Measurements from ENCODE around the gene ABHD15. TPM values are rescaled to one million over a fixed set of nuclear protein-coding genes. Genes with fewer than 3 reads are reported as not detected.

Gene ABHD15
- 20.0 and 20.1 TPM in 2 replicates for total RNA-seq

DNA sequence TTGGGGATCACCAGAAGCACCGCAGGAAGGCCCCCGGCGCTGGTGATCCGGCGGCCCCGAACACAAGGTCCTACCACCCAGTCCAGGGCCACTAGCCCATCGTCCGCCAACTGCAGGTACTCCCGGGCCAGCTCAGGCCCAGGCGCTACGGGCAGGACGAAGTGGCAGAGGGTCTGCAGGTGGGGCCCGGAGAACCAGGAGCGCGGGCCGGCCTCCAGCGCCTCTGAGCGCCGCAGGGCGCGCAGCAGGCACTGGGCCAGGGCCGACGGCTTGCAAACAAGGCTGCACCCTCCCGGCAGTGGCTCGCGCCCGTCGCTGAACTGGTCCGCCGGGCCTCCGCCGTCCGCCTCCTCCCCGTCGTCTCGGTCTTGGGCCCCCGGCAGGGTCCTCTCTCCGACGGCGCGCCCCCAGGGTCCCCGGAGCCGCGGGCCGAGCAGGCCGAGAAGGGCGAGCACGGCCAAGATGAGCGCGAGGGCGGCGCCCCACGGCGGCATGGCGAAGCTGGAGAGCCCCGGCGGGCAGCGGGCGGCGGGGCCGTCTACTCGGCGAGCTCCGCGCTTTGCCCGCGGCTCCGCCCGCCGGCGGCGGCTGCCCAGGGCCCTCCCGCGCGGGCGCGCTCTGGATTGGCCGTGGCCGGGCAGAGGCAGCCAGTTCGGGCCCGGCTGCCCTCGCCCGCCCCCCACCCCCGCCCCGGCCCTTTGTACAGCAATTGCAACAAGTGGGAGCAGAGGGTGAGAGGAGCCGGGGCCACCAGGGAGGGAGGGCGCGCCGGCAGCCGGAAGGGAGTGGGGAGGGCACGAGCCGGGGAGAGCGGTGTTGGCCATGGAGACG, at the start of gene ABHD15:
Gene ABHD15, minus strand, starts transcription at position 565 of the 831 bp plus-strand sequence. Its CDS starts 71 bp downstream, at position 494.
- H3K4me3 Mint-ChIP-seq, result peak within 1 kb of the TSS; percentile 93
- H3K4me1 Mint-ChIP-seq, result peaks cover 28% of the 10 kb centered on the region
- H3K9me3 Mint-ChIP-seq, result no peaks in the 10 kb centered on the region
- H3K27me3 Mint-ChIP-seq, result no peaks in the 10 kb centered on the region
- peak within 1 kb of the TSS; percentile 95 for H3K27ac Mint-ChIP-seq
- intact Hi-C loops (cut with micrococcal nuclease), result loop anchor here (2.0 to 10.0 kb wide), 5 partner anchors 176 to 839 kb away; partner anchors contain the start of genes NEK8, NUFIP2, SSH2 and TAOK1
- peaks cover 40% of the 10 kb centered on the region for H3K36me3 Mint-ChIP-seq (ENCODE audit: low read depth)
- DNase-seq, result peak; percentile 91

- Mint-ChIP-seq H3K4me1 (peaks cover 35% of the 10 kb centered on the region), H3K27ac (peak overlapping the region; percentile 82), H3K36me3 (ENCODE audit: low read depth) (no peaks in the 10 kb centered on the region)
Measured at GRCh38 chr17:29615492-29616299, 48.9 kb upstream of the ABHD15 start.

GRCh38 chr17:29615048-29615385, 48.2 kb upstream of the ABHD15 start:
- peaks cover 35% of the 10 kb centered on the region for H3K4me1 Mint-ChIP-seq

More at GRCh38 chr17:29615492-29616299, 48.9 kb upstream of the ABHD15 start:
- DNase-seq, result peak; percentile 98
- peak overlapping the region; percentile 83 for H3K4me3 Mint-ChIP-seq
- intact Hi-C loops (cut with micrococcal nuclease), result loop anchor here (1.0 to 5.0 kb wide), 5 partner anchors 9 to 317 kb away; partner anchors contain the start of genes SSH2 and TP53I13
- H3K9me3 Mint-ChIP-seq, result no peaks in the 10 kb centered on the region
- peaks cover 6% of the 10 kb centered on the region for H3K27me3 Mint-ChIP-seq

GRCh38 chr17:29614349-29615047, 47.7 kb upstream of the ABHD15 start:
- H3K4me1 Mint-ChIP-seq, result peaks cover 35% of the 10 kb centered on the region
- intact Hi-C loops (cut with micrococcal nuclease), result loop anchor here (1.0 to 5.0 kb wide), 4 partner anchors 10 to 318 kb away; partner anchors contain the start of genes SSH2 and TP53I13

More at GRCh38 chr17:29615048-29615385, 48.2 kb upstream of the ABHD15 start:
- no peaks in the 10 kb centered on the region for H3K36me3 Mint-ChIP-seq (ENCODE audit: low read depth)
- H3K27me3 Mint-ChIP-seq, result peaks cover 6% of the 10 kb centered on the region
- no peaks in the 10 kb centered on the region for H3K9me3 Mint-ChIP-seq
- DNase-seq, result peak; percentile 93
- H3K27ac Mint-ChIP-seq, result peak overlapping the region; percentile 82
- H3K4me3 Mint-ChIP-seq, result peak overlapping the region; percentile 83
- intact Hi-C loops (cut with micrococcal nuclease), result loop anchor here (1.0 to 5.0 kb wide), 4 partner anchors 9 to 317 kb away; partner anchors contain the start of genes SSH2 and TP53I13

GRCh38 chr17:29613856-29614255, 47.0 kb upstream of the ABHD15 start:
- Mint-ChIP-seq H3K36me3 (ENCODE audit: low read depth) (peaks cover 2% of the 10 kb centered on the region), H3K27ac (peak overlapping the region; percentile 34), H3K4me1 (peaks cover 35% of the 10 kb centered on the region), H3K9me3 (no peaks in the 10 kb centered on the region), H3K4me3 (peak overlapping the region; percentile 83), H3K27me3 (peaks cover 6% of the 10 kb centered on the region)
- intact Hi-C loops (cut with micrococcal nuclease), result loop anchor here (1.0 kb wide), 1 partner anchor 34 kb away; no protein-coding TSS in a partner anchor
- no peak for DNase-seq

More at GRCh38 chr17:29614349-29615047, 47.7 kb upstream of the ABHD15 start:
- H3K27me3 Mint-ChIP-seq, result peaks cover 6% of the 10 kb centered on the region
- peaks cover under 1% of the 10 kb centered on the region for H3K36me3 Mint-ChIP-seq (ENCODE audit: low read depth)
- peak overlapping the region; percentile 82 for H3K27ac Mint-ChIP-seq
- DNase-seq, result no peak
- peak overlapping the region; percentile 83 for H3K4me3 Mint-ChIP-seq
- no peaks in the 10 kb centered on the region for H3K9me3 Mint-ChIP-seq

DNA sequence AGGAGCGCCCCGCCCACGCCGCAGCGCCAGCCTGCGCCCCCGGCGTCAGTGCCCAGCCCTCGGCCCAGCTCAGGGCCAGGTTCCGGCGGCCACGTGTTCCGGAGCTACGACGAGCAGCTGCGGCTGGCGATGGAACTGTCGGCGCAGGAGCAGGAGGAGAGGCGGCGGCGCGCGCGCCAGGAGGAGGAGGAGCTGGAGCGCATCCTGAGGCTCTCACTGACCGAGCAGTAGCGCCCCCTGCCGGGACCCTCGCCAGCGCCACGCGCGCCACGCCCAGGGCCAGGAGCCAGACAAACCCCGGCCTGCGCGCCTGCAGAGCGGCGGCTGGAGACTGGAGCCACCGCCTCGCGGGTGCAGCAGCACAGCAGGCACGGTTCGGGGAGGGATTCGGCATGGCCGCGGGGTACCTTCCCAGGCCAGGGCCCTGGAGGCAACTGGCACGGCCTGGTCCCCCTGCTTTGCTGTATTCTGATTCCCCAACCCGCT, 46.6 kb upstream of the ABHD15 start:
- H3K27ac Mint-ChIP-seq, result no peak overlapping the region
- H3K4me3 Mint-ChIP-seq, result peak overlapping the region; percentile 83
- intact Hi-C loops (cut with micrococcal nuclease), result loop anchor here (1.0 kb wide), 1 partner anchor 33 kb away; no protein-coding TSS in a partner anchor
- H3K27me3 Mint-ChIP-seq, result peaks cover 6% of the 10 kb centered on the region
- peaks cover 35% of the 10 kb centered on the region for H3K4me1 Mint-ChIP-seq
- no peaks in the 10 kb centered on the region for H3K9me3 Mint-ChIP-seq
- H3K36me3 Mint-ChIP-seq (ENCODE audit: low read depth), result peaks cover 2% of the 10 kb centered on the region
- DNase-seq, result peak; percentile 99

- intact Hi-C loops (cut with micrococcal nuclease), result loop anchor here (1.0 kb wide), 1 partner anchor 32 kb away; no protein-coding TSS in a partner anchor
- Mint-ChIP-seq H3K36me3 (ENCODE audit: low read depth) (peaks cover 2% of the 10 kb centered on the region), H3K9me3 (no peaks in the 10 kb centered on the region), H3K27ac (no peak overlapping the region), H3K4me1 (peaks cover 33% of the 10 kb centered on the region), H3K4me3 (peak overlapping the region; percentile 55), H3K27me3 (peaks cover 6% of the 10 kb centered on the region)
- DNase-seq, result no peak
Measured at GRCh38 chr17:29612404-29613280, 45.8 kb upstream of the ABHD15 start.

DNA sequence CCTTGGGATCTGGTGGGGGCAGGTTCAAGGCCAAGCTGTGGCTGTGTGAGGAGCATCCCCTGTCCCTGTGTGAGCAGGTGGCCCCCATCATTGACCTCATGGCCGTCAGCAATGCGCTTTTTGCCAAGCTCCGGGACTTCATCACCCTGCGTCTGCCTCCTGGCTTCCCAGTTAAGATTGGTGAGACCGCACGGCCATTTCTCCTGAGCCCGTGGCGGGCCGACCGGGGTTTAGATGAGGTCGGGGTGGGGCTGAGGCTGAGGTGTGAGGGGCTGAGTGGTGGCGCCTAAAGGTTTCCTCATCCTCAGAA, 45.2 kb upstream of the ABHD15 start:
- peaks cover 27% of the 10 kb centered on the region for H3K4me1 Mint-ChIP-seq
- intact Hi-C loops (cut with micrococcal nuclease), result no loop called here
- H3K27me3 Mint-ChIP-seq, result peaks cover 5% of the 10 kb centered on the region
- H3K36me3 Mint-ChIP-seq (ENCODE audit: low read depth), result peaks cover 2% of the 10 kb centered on the region
- H3K4me3 Mint-ChIP-seq, result no peak overlapping the region
- no peaks in the 10 kb centered on the region for H3K9me3 Mint-ChIP-seq
- H3K27ac Mint-ChIP-seq, result no peak overlapping the region
- no peak for DNase-seq

DNA sequence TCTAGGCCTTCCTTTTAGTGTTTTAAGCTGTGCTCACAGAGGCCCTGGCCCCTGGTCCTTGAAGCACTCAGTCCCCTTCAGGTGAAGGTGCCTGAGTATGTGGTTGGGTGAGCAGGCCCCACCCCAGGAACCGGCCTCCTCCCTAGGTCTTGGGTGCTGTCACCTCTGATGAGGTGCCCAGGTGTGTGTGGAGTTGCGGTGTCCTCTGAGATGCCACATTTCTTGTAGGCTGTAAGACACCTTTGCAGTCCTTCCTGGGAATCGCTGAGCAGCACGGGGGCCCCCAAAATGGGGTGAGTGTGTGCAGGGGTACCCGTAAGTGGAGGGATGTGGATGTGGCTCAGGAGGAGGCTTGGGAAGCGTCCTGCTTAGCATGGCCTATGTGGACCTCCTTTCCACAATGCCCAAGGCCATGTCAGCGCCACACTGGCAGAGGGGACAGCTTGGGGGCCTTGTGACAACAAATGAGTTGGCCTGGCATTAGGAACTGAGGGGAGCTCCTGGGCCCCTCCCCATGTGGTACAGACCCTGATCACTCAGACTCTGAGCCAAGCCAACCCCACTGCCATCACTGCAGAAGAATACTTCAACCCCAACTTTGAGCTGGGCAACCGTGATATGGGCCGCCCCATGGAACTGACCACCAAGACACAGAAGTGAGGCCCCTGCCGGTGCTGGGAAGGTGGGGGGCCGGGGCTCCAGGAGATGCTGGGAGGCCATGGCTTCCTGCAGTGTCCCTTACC, 44.7 kb upstream of the ABHD15 start:
- H3K27me3 Mint-ChIP-seq, result peaks cover 1% of the 10 kb centered on the region
- H3K9me3 Mint-ChIP-seq, result no peaks in the 10 kb centered on the region
- H3K36me3 Mint-ChIP-seq (ENCODE audit: low read depth), result peaks cover 2% of the 10 kb centered on the region
- no peak overlapping the region for H3K4me3 Mint-ChIP-seq
- H3K27ac Mint-ChIP-seq, result no peak overlapping the region
- H3K4me1 Mint-ChIP-seq, result peaks cover 21% of the 10 kb centered on the region
- intact Hi-C loops (cut with micrococcal nuclease), result no loop called here
- DNase-seq, result peak; percentile 58

DNA sequence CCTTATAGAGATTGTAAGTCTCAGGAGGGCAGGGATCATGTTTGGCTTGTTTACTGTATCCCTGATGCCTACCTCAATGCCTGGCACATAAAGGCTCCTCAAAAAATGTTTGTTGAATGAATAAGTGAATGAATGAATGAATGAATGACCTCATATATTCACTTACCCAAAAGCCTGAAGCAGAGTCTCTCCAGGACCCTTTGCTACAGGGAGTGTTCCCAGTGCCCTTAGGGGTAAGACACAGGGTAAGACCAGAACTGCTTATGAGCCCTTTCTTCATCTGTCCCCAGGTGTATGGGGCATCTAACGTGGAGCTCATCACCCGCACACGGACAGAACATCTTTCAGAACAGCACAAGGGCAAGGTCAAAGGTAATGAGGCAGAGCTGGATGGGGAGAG, 43.6 kb upstream of the ABHD15 start:
- peaks cover 14% of the 10 kb centered on the region for H3K4me1 Mint-ChIP-seq
- no peaks in the 10 kb centered on the region for H3K9me3 Mint-ChIP-seq
- no peak overlapping the region for H3K4me3 Mint-ChIP-seq
- intact Hi-C loops (cut with micrococcal nuclease), result no loop called here
- no peak for DNase-seq
- H3K36me3 Mint-ChIP-seq (ENCODE audit: low read depth), result peaks cover 2% of the 10 kb centered on the region
- H3K27ac Mint-ChIP-seq, result no peak overlapping the region
- no peaks in the 10 kb centered on the region for H3K27me3 Mint-ChIP-seq

DNA sequence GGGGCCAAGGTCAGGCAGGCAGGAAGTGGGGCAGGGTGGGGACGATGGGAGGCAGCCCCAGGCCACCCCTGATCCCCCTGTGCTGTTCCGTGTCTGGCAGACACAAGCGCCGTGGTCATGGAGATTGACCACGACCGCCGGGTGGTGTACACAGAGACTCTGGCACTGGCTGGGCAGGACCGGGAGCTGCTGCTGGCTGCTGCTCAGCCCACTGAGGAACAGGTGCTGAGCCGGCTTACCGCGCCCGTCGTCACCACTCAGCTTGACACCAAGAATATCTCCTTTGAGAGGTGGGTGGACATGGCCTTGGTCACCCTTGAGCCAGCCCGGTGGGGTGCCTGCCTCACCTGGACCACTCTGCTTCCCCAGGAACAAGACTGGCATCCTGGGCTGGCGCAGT, 42.1 kb upstream of the ABHD15 start:
- H3K27me3 Mint-ChIP-seq, result no peaks in the 10 kb centered on the region
- no peaks in the 10 kb centered on the region for H3K9me3 Mint-ChIP-seq
- intact Hi-C loops (cut with micrococcal nuclease), result no loop called here
- H3K27ac Mint-ChIP-seq, result no peak overlapping the region
- H3K4me3 Mint-ChIP-seq, result no peak overlapping the region
- peaks cover 3% of the 10 kb centered on the region for H3K4me1 Mint-ChIP-seq
- peaks cover 2% of the 10 kb centered on the region for H3K36me3 Mint-ChIP-seq (ENCODE audit: low read depth)
- no peak for DNase-seq

All from activated CD4-positive, alpha-beta T cell treated with anti-CD3 and anti-CD28 coated beads, Interleukin-2, amount 10 ng/mL, durations not matched to agents 24 days and 14 days (primary cell).